PC-3 (cell line): ENCODE results near the gene CSRNP3. TPM values are rescaled to one million over a fixed set of nuclear protein-coding genes. Genes with fewer than 3 reads are reported as not detected.

Experiments
- ATAC-seq: fragments of 200-7000 bp; cut with Tn5 transposase; 2 replicates; pipeline ENCODE4 v1.9.1; 2020; ENCODE audit warnings: mild to moderate bottlenecking, moderate library complexity
- BruUV-seq: library from RNA; stranded (reverse); fragments of 400-500 nt; replicated peaks from 2 replicates; lab custom pipeline; 2021; lab: Mats Ljungman, UMichigan
- CTCF ChIA-PET: fragments of 300-600 bp; sonication (Branson Sonifier 250); formaldehyde crosslinking; loops from one replicate; lab custom pipeline; 2022; ENCODE audit warnings: antibody characterized with exemption; lab: Charles Lee
- POLR2A ChIA-PET: fragments of 300-600 bp; sonication (Branson Sonifier 250); formaldehyde crosslinking; loops from one replicate; lab custom pipeline; 2022; ENCODE audit warnings: antibody characterized with exemption; ENCODE audit not compliant: unreplicated experiment; lab: Charles Lee
- DNase-seq: peaks from one replicate; pipeline ENCODE4 v3.0.0-alpha.2; 2015
- H2AFZ ChIP-seq: fragments of 300-600 bp; sonication (generic); 2 replicates; pipeline ENCODE4 v1.6.0; 2016; ENCODE audit warnings: antibody characterized with exemption, low read length
- H3F3A ChIP-seq: fragments of 300-600 bp; sonication (generic); one replicate; pipeline ENCODE4 v1.6.0; 2017; ENCODE audit warnings: antibody characterized with exemption, low read length, control low read depth, mild to moderate bottlenecking; ENCODE audit not compliant: unreplicated experiment
- H3K27ac ChIP-seq: fragments of 300-600 bp; sonication (generic); 2 replicates; pipeline ENCODE4 v1.5.1; 2016; ENCODE audit warnings: mild to moderate bottlenecking, low read length
- H3K27me3 ChIP-seq: fragments of 300-600 bp; sonication (generic); 2 replicates; pipeline ENCODE4 v1.6.1; 2016; ENCODE audit warnings: low read length, mixed read lengths
- H3K36me3 ChIP-seq: fragments of 300-600 bp; sonication (generic); 2 replicates; pipeline ENCODE4 v1.6.1; 2016; ENCODE audit warnings: low read depth, mixed run types, low read length, mixed read lengths
- H3K4me1 ChIP-seq: fragments of 300-600 bp; sonication (generic); 2 replicates; pipeline ENCODE4 v1.5.1; 2016; ENCODE audit warnings: low read length; ENCODE audit not compliant: insufficient read depth
- H3K4me2 ChIP-seq: fragments of 300-600 bp; sonication (generic); 2 replicates; pipeline ENCODE4 v1.6.0; 2016; ENCODE audit warnings: low read length
- H3K4me3 ChIP-seq: fragments of 300-600 bp; sonication (generic); 2 replicates; pipeline ENCODE4 v1.5.1; 2016; ENCODE audit warnings: mild to moderate bottlenecking, low read length, mixed read lengths
- H3K79me2 ChIP-seq: fragments of 300-600 bp; sonication (generic); 2 replicates; pipeline ENCODE4 v1.6.1; 2017; ENCODE audit warnings: low read length, mixed read lengths
- H3K9ac ChIP-seq: fragments of 300-600 bp; sonication (generic); 2 replicates; pipeline ENCODE4 v1.6.0; 2016; ENCODE audit warnings: mild to moderate bottlenecking, low read length
- H3K9me2 ChIP-seq: fragments of 300-600 bp; sonication (generic); replicated peaks from 2 replicates; pipeline ENCODE4 v1.6.1; 2016; ENCODE audit warnings: mixed run types, low read length, mixed read lengths
- H3K9me3 ChIP-seq: fragments of 300-600 bp; sonication (generic); 2 replicates; pipeline ENCODE4 v1.6.1; 2016; ENCODE audit warnings: low read length, mixed read lengths
- H4K20me1 ChIP-seq: fragments of 300-600 bp; sonication (generic); 2 replicates; pipeline ENCODE4 v1.6.1; 2016; ENCODE audit warnings: low read length, mixed read lengths
- CTCF ChIP-seq: fragments of 300-600 bp; sonication (generic); conservative IDR thresholded peaks from 2 replicates; pipeline ENCODE4 v1.5.1; 2017; ENCODE audit warnings: antibody characterized with exemption, low read depth, mild to moderate bottlenecking, low read length
- EZH2 ChIP-seq: fragments of 300-600 bp; sonication (generic); IDR thresholded peaks from one replicate; pipeline ENCODE4 v1.6.1; 2017; ENCODE audit warnings: antibody characterized with exemption, mild to moderate bottlenecking, low read length; ENCODE audit not compliant: unreplicated experiment
- EZH2phosphoT487 ChIP-seq: fragments of 300-600 bp; sonication (generic); IDR thresholded peaks from 2 replicates; pipeline ENCODE4 v1.6.1; 2018; ENCODE audit warnings: mild to moderate bottlenecking, antibody characterized with exemption, low read length, borderline replicate concordance
- intact Hi-C: fragments of 100-400 bp; cut with micrococcal nuclease; formaldehyde crosslinking; loops from 2 replicates; pipeline ENCODE4 v1.9.0; 2023
- total RNA-seq: library from RNA; depleted of rRNA; stranded (reverse); fragments of >200 nt; gene quantifications from 2 replicates; pipeline ENCODE4 v1.2.3, GENCODE V29; 2014

Gene CSRNP3
- total RNA-seq, 1 experiment from 2014 or later: 2.2 TPM

- Histone ChIP-seq H3K27me3 (no peaks in the 10 kb centered on the region), H3K79me2 (no peaks in the 10 kb centered on the region), H3K27ac (no peak overlapping the region), H3K9me3 (no peaks in the 10 kb centered on the region), H3K9ac (no peak overlapping the region), H3K36me3 (no peaks in the 10 kb centered on the region), H3K9me2 (no peaks in the 10 kb centered on the region), H4K20me1 (no peaks in the 10 kb centered on the region), H3K4me3 (no peak overlapping the region), H3F3A (no peaks in the 10 kb centered on the region), H3K4me2 (no peak overlapping the region), H3K4me1 (peaks cover 14% of the 10 kb centered on the region), H2AFZ (no peak overlapping the region)
- TF ChIP-seq CTCF (no peak), EZH2 (no peak), EZH2phosphoT487 (no peak)
- CTCF ChIA-PET: no interaction called here
- intact Hi-C loops: no loop called here
- no TSS peak for BruUV-seq
- DNase-seq (peak; percentile 59), ATAC-seq (peak; percentile 61)
- POLR2A ChIA-PET: no interaction called here
These were observed 43.9 kb upstream of the CSRNP3 start for GRCh38 chr2:165425556-165425955.

GRCh38 chr2:165427686-165428085, 41.8 kb upstream of the CSRNP3 start:
- H3K4me2 ChIP-seq: no peak overlapping the region
- H4K20me1 ChIP-seq: no peaks in the 10 kb centered on the region
- intact Hi-C loops: loop anchor here (2.0 kb wide), 2 partner anchors 19 to 41 kb away; partner anchors contain the start of gene CSRNP3
- no peak overlapping the region for H3K4me3 ChIP-seq
- H3K9ac ChIP-seq: no peak overlapping the region
- no peaks in the 10 kb centered on the region for H3K27me3 ChIP-seq
- H3K79me2 ChIP-seq: no peaks in the 10 kb centered on the region
- H3K4me1 ChIP-seq: peaks cover 14% of the 10 kb centered on the region
- ChIA-PET POLR2A (no interaction called here), CTCF (no interaction called here)
- BruUV-seq: no TSS peak
- DNase-seq (no peak), ATAC-seq (no peak)
- H3K36me3 ChIP-seq: no peaks in the 10 kb centered on the region
- no peaks in the 10 kb centered on the region for H3K9me2 ChIP-seq
- no peaks in the 10 kb centered on the region for H3K9me3 ChIP-seq
- no peak overlapping the region for H2AFZ ChIP-seq
- H3F3A ChIP-seq: no peaks in the 10 kb centered on the region
- TF ChIP-seq EZH2 (no peak), EZH2phosphoT487 (no peak), CTCF (no peak)
- H3K27ac ChIP-seq: no peak overlapping the region

GRCh38 chr2:165428926-165429325, 40.6 kb upstream of the CSRNP3 start:
- no TSS peak for BruUV-seq

More at GRCh38 chr2:165428926-165429325, 40.6 kb upstream of the CSRNP3 start:
- Histone ChIP-seq H3K79me2 (no peaks in the 10 kb centered on the region), H3K9me3 (no peaks in the 10 kb centered on the region), H3K9ac (peak overlapping the region; percentile 13; the same call in 1 of the 2 replicates), H3K4me3 (no peak overlapping the region), H3K27ac (peak overlapping the region; percentile 68), H3K4me1 (peaks cover 14% of the 10 kb centered on the region), H3K9me2 (no peaks in the 10 kb centered on the region), H3K4me2 (peak overlapping the region; percentile 41), H3K36me3 (no peaks in the 10 kb centered on the region), H2AFZ (peak overlapping the region; percentile 43; the same call in 1 of the 2 replicates), H3F3A (no peaks in the 10 kb centered on the region), H3K27me3 (no peaks in the 10 kb centered on the region), H4K20me1 (no peaks in the 10 kb centered on the region)
- peak; percentile 52 for DNase-seq
- ChIA-PET CTCF (no interaction called here), POLR2A (interaction anchor here (0.6 kb wide), 1 partner anchor 21 kb away, joined by 5 read pairs; no protein-coding TSS in a partner anchor)
- ATAC-seq: no peak; the same call in 1 of the 2 replicates
- TF ChIP-seq EZH2phosphoT487 (no peak), CTCF (no peak), EZH2 (no peak)
- intact Hi-C loops: loop anchor here (2.0 kb wide), 2 partner anchors 20 to 40 kb away; partner anchors contain the start of gene CSRNP3
